ENCODE results near the gene NRG3. TPM values are rescaled to one million over a fixed set of nuclear protein-coding genes. Genes with fewer than 3 reads are reported as not detected.

The NRG3 gene
- total RNA-seq, 4 donors from 2014 or later: under 0.01 to 0.65 (median 0.17) TPM

DNA sequence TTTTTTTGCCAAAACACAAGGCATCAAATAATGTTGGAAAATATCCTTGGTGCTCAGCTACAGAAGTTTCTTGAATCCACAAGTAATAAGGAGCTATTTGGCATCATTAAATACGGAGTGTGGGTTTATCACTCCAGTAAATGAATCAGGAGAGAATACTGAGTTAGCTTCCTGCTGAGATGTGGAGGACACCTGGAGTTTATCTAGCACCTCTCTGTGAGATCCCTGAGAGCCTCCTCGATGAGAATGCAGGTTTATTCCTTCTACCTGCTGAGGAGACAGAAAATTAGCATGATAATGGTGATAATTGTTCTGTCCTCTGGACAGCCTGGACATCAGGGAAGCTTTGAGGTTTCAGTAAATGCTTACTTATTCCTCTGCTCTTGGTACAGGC lies 40.5 kb downstream of the NRG3 start:
- TF ChIP-seq POLR2A (IDR thresholded peaks at IDR 0.05; ENCODE audit: low read depth) (no peak), POLR2AphosphoS5 (IDR thresholded peaks at IDR 0.05) (no peak), EP300 (IDR thresholded peaks at IDR 0.05) (no peak)
- TF ChIP-seq, protein P1, sequence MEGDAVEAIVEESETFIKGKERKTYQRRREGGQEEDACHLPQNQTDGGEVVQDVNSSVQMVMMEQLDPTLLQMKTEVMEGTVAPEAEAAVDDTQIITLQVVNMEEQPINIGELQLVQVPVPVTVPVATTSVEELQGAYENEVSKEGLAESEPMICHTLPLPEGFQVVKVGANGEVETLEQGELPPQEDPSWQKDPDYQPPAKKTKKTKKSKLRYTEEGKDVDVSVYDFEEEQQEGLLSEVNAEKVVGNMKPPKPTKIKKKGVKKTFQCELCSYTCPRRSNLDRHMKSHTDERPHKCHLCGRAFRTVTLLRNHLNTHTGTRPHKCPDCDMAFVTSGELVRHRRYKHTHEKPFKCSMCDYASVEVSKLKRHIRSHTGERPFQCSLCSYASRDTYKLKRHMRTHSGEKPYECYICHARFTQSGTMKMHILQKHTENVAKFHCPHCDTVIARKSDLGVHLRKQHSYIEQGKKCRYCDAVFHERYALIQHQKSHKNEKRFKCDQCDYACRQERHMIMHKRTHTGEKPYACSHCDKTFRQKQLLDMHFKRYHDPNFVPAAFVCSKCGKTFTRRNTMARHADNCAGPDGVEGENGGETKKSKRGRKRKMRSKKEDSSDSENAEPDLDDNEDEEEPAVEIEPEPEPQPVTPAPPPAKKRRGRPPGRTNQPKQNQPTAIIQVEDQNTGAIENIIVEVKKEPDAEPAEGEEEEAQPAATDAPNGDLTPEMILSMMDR (IDR thresholded peaks at IDR 0.05): no peak
- no peak overlapping the region for H3K4me3 ChIP-seq
- no peaks in the 10 kb centered on the region for H3K9me3 ChIP-seq
- intact Hi-C loops (cut with DNase I): no loop called here
- H3K27ac ChIP-seq (replicated peaks in 1 of 4): no peak overlapping the region
- WGBS: 39% methylated on average over 2 of the region's 2 CpGs
- DNase-seq (ENCODE audit: extremely low spot score): peak; percentile 26
- H3K4me1 ChIP-seq: no peaks in the 10 kb centered on the region
- no peaks in the 10 kb centered on the region for H3K36me3 ChIP-seq
- no peaks in the 10 kb centered on the region for H3K27me3 ChIP-seq

DNA sequence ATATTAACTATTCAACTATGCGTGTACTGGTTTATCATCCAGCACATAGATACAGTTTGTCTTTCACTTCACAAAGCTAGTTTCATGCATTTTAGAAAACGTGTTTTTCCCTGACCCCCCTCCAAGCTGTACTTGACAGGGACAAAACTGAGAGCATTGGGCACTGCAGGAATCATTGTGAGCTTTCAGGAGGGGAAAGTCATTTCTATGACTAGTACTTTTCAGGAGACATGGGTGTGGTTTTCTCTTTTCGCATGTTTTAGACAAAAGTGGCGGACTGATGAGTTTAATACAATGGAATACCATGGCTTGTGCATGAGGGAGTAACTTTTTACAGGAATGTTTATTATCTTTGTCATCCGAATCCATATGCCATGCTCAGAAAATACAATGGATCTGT lies 42.7 kb downstream of the NRG3 start:
- WGBS: 51% methylated on average over 5 of the region's 5 CpGs
- Histone ChIP-seq H3K9me3 (no peaks in the 10 kb centered on the region), H3K36me3 (no peaks in the 10 kb centered on the region), H3K27me3 (no peaks in the 10 kb centered on the region), H3K4me1 (no peaks in the 10 kb centered on the region), H3K4me3 (no peak overlapping the region), H3K27ac (replicated peaks in 1 of 4) (no peak overlapping the region)
- intact Hi-C loops (cut with DNase I): no loop called here
- TF ChIP-seq EP300 (IDR thresholded peaks at IDR 0.05): no peak
- TF ChIP-seq POLR2A (IDR thresholded peaks at IDR 0.05; ENCODE audit: low read depth): no peak
- no peak for TF ChIP-seq POLR2AphosphoS5 (IDR thresholded peaks at IDR 0.05)
- TF ChIP-seq, protein P1 (IDR thresholded peaks at IDR 0.05): no peak
- peak; percentile 66 for DNase-seq (ENCODE audit: extremely low spot score)

DNA sequence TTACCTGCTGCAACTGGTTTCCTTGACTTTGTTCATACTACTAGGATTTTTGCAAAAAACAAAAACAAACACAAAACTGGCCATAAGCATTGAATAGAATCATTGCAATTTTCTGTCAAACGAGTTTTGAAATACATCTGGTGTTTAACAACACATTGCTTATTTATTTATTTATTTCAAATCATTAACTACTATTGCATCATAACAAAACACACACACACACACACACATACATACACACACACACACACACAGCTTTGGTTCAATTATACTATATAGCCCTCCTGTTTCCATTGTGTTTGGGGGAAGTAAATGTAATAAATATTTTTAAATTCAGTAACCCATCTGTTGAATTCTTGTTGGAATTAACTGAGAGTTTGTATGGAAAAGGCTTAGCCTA lies 43.8 kb downstream of the NRG3 start:
- intact Hi-C loops (cut with DNase I): no loop called here
- Histone ChIP-seq H3K4me1 (no peaks in the 10 kb centered on the region), H3K9me3 (no peaks in the 10 kb centered on the region), H3K27me3 (no peaks in the 10 kb centered on the region), H3K4me3 (no peak overlapping the region), H3K36me3 (no peaks in the 10 kb centered on the region), H3K27ac (replicated peaks in 1 of 4) (no peak overlapping the region)
- TF ChIP-seq POLR2AphosphoS5 (IDR thresholded peaks at IDR 0.05): no peak
- TF ChIP-seq, protein P1 (IDR thresholded peaks at IDR 0.05): no peak
- no peak for TF ChIP-seq EP300 (IDR thresholded peaks at IDR 0.05)
- no peak for TF ChIP-seq POLR2A (IDR thresholded peaks at IDR 0.05; ENCODE audit: low read depth)
- 80% methylated on average over 1 of the region's 1 CpG for WGBS
- no peak for DNase-seq (ENCODE audit: extremely low spot score)

DNA sequence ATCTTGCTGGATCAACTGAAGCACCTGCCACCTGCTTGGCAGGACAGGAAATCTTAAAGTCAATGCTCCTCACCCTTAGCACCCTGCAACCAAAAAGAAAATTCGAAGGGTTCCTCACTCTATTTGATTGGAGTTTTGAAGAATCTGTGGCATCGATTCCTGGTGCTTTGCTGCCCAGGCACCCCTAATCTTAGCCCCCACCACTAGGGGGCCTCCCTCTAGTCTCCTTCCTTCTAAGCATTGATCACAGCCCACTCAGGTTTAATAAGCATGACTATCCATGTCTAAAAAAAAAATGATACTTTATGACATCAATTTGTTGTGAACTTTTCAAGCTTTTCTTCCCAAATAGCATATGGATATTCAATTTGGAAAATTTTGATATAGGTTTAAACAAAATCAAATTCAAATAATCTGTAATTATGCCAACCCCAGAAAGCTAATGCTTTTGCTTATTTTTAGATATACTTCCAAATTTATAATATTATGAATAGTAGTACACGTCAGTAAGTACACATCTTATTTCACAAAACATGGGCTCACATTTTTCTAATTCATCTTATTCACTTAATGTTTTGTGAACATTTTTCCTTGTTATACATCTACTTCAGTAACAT lies 45.3 kb downstream of the NRG3 start:
- intact Hi-C loops (cut with DNase I): no loop called here
- WGBS: 53% methylated on average over 3 of the region's 3 CpGs
- Histone ChIP-seq H3K36me3 (no peaks in the 10 kb centered on the region), H3K4me1 (no peaks in the 10 kb centered on the region), H3K27me3 (no peaks in the 10 kb centered on the region), H3K9me3 (no peaks in the 10 kb centered on the region), H3K27ac (replicated peaks in 1 of 4) (no peak overlapping the region), H3K4me3 (no peak overlapping the region)
- TF ChIP-seq POLR2AphosphoS5 (IDR thresholded peaks at IDR 0.05) (no peak), POLR2A (IDR thresholded peaks at IDR 0.05; ENCODE audit: low read depth) (no peak), EP300 (IDR thresholded peaks at IDR 0.05) (no peak)
- TF ChIP-seq, protein P1 (IDR thresholded peaks at IDR 0.05): no peak
- DNase-seq (ENCODE audit: extremely low spot score): peak; percentile 34

DNA sequence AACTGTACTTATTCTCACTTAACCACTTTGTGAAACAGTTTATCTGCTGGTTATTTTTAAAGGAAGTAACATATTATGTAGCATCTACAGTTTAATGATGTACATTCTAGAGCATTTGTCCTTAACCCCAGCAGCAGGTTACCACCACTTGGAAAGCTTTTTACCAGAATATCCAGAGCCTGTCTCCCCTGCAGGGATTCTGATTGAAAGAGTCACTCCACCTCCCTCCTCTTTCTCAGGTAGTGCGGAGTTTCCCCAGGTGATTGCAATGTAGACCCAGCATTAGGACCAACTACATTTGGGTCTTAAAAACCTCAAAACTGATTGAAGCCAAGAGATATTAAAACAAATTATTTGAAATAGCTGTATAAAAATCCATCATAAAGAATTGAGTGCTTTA lies 53.1 kb downstream of the NRG3 start:
- TF ChIP-seq EP300 (IDR thresholded peaks at IDR 0.05): no peak
- TF ChIP-seq POLR2A (IDR thresholded peaks at IDR 0.05; ENCODE audit: low read depth): no peak
- TF ChIP-seq, protein P1 (IDR thresholded peaks at IDR 0.05): no peak
- TF ChIP-seq POLR2AphosphoS5 (IDR thresholded peaks at IDR 0.05): no peak
- no peaks in the 10 kb centered on the region for H3K4me1 ChIP-seq
- no peak overlapping the region for H3K27ac ChIP-seq (replicated peaks in 1 of 4)
- intact Hi-C loops (cut with DNase I): no loop called here
- no peak overlapping the region for H3K4me3 ChIP-seq
- H3K27me3 ChIP-seq: no peaks in the 10 kb centered on the region
- no peaks in the 10 kb centered on the region for H3K36me3 ChIP-seq
- DNase-seq (ENCODE audit: extremely low spot score): no peak
- no peaks in the 10 kb centered on the region for H3K9me3 ChIP-seq
- WGBS: 90% methylated on average over 1 of the region's 1 CpG

All from esophagus muscularis mucosa (tissue), 4 donors.